Fibroblast of pulmonary artery (primary cell): ENCODE results near the gene ZBTB2.

Experiments
- DNase-seq: peaks from one replicate; pipeline ENCODE4 v3.0.0-alpha.2; 2010; ENCODE audit warnings: low read depth
- H3K4me3 ChIP-seq: replicated peaks from 2 replicates; pipeline ENCODE4 v1.5.1; 2011; ENCODE audit warnings: low read depth, mild to moderate bottlenecking, control low read depth, low read length, moderate library complexity
- CTCF ChIP-seq: IDR thresholded peaks from 2 replicates; pipeline ENCODE4 v1.5.1; 2011; ENCODE audit warnings: mild to moderate bottlenecking, control low read depth, low read length, inconsistent platforms; ENCODE audit errors: missing control alignments

The ZBTB2 gene

GRCh38 chr6:151434369-151434768, 43.0 kb upstream of the ZBTB2 start:
- no peak for DNase-seq
- TF ChIP-seq CTCF, result no peak
- no peak overlapping the region for H3K4me3 ChIP-seq

DNA sequence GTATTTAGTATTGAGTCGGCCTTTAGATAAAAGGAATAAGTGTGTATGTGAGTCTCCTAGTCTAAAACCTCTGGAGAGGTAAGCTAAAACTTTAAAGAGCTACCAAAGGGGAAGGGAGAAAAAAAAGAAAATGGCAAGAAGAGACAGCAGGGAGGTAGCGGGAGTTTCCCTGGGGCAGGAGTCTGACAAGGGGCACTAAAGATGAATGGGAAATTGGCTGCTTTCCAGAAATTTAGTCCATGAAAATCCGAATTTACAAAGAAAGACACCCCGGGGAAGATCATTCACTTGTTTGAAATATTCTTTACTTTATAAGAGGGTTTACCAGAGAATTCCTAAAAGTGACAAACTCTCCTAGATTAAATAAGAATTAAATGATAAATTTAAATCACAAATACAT, 41.3 kb upstream of the ZBTB2 start:
- no peak overlapping the region for H3K4me3 ChIP-seq

GRCh38 chr6:151431337-151431736, 40.0 kb upstream of the ZBTB2 start:
- TF ChIP-seq CTCF, result no peak
- H3K4me3 ChIP-seq, result no peak overlapping the region
- no peak for DNase-seq

More for the DNA sequence above, 41.3 kb upstream of the ZBTB2 start:
- DNase-seq, result no peak
- TF ChIP-seq CTCF, result no peak

- peak; percentile 3 for TF ChIP-seq CTCF
- H3K4me3 ChIP-seq, result no peak overlapping the region
- DNase-seq, result no peak
These were observed 39.5 kb upstream of the ZBTB2 start for GRCh38 chr6:151430886-151431285.

DNA sequence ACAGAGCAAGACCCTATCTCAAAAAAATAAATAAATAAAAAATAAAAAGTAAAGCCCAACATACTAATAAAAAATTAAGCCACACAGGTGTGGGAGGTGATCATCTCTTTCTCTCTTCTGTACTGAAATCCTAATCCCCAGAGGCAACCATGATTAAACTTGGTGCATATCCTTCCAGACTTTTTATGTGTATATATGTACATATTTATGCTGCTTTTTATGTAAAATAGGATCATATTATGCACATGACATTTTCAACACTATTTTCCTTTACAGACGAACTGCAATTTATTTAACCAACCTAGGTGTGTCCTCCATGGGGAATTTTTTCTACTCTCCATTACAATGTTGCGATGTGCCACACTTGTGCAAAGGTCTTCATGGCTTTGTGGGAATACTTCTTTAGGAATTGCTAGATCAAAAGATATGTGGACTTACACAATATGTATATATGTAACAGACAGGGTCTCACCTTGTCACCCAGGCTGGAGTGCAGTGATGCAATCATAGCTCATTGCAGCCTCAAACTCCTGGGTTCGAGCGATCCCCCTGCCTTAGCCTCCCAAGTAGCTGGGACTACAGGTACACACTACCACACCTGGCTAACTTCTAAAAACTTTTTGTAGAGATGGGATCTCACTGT, 36.9 kb upstream of the ZBTB2 start:
- H3K4me3 ChIP-seq, result no peak overlapping the region
- no peak for TF ChIP-seq CTCF
- no peak for DNase-seq

DNA sequence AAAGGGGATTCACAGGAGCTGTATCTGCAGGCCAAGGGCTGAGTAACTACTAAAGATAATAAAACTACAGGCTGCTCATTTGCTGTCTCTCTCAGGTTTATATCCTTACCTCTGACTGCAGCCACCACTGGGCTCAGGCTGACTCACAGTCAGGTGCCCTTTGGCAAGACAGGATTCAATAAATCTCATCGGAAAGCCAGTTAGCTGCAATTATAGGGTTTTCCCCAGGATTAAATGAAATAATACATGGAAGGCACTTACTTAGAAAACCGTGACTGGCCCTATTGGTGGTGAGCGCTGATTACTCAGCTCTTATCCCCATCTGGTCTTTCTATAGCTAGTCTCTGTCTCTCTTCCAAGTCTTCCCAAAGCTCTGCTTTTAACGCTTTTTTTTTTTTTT, 34.2 kb upstream of the ZBTB2 start:
- no peak overlapping the region for H3K4me3 ChIP-seq
- no peak for TF ChIP-seq CTCF
- no peak for DNase-seq

- H3K4me3 ChIP-seq, result no peak overlapping the region
- TF ChIP-seq CTCF, result no peak
- DNase-seq, result no peak
These were observed 31.6 kb upstream of the ZBTB2 start for GRCh38 chr6:151422981-151423380.
